ENCODE measurements around the gene OLFM1.

- TF ChIP-seq EZH2 (IDR thresholded peaks at IDR 0.05; ENCODE audit: borderline replicate concordance, low read depth, low read length): no peak
- TF ChIP-seq CTCF (IDR thresholded peaks at IDR 0.05 in 2 of 3, conservative IDR thresholded peaks at IDR 0.05 in 1 of 3; ENCODE audit: insufficient read depth in 2 of 3, low read depth in 1 of 3, low read length in 3 of 3): no peak
These were observed 26.0 kb upstream of the OLFM1 start for GRCh38 chr9:135061441-135061840.

Data from K562 (cell line).